Liver (tissue), 9 donors: Measurements from ENCODE around the gene BBIP1. TPM values are rescaled to one million over a fixed set of nuclear protein-coding genes. Genes with fewer than 3 reads are reported as not detected.

Source experiments
- DNase-seq: peaks from one replicate; pipeline ENCODE4 v3.0.0-alpha.2; 2017; ENCODE audit warnings: low spot score
- H3K27ac ChIP-seq, 2 donors: one replicate each; pipeline ENCODE4 v1.7.0; 2013; ENCODE audit warnings: inconsistent platforms in 2 of 2, low read length in 2 of 2, control low read depth in 1 of 2, low read depth in 1 of 2, mild to moderate bottlenecking in 1 of 2
- H3K27me3 ChIP-seq, 4 donors: one replicate each; pipeline versions ENCODE4 v1.6.1 to v1.7.0; 2013; ENCODE audit warnings: low read length in 3 of 4, inconsistent platforms in 1 of 4, mild to moderate bottlenecking in 1 of 4, moderate library complexity in 1 of 4; ENCODE audit not compliant: control insufficient read depth in 4 of 4, insufficient read depth in 4 of 4
- H3K36me3 ChIP-seq, 4 donors: one replicate each; pipeline versions ENCODE4 v1.6.1 to v1.7.0; 2013; ENCODE audit warnings: low read length in 3 of 4, mild to moderate bottlenecking in 3 of 4, low read depth in 1 of 4, moderate library complexity in 1 of 4; ENCODE audit not compliant: control insufficient read depth in 4 of 4, insufficient read depth in 3 of 4
- H3K4me1 ChIP-seq, 4 donors: one replicate each; pipeline versions ENCODE4 v1.6.1 to v1.7.0; 2013; ENCODE audit warnings: low read length in 3 of 4, mild to moderate bottlenecking in 3 of 4, moderate library complexity in 1 of 4; ENCODE audit not compliant: control insufficient read depth in 4 of 4, insufficient read depth in 4 of 4
- H3K4me3 ChIP-seq, 3 donors: one replicate each; pipeline versions ENCODE4 v1.6.1 to v1.7.0; 2013; ENCODE audit warnings: low read length in 3 of 3, control low read depth in 1 of 3, low read depth in 1 of 3, mild to moderate bottlenecking in 1 of 3
- H3K9ac ChIP-seq, 2 donors: one replicate each; pipeline ENCODE4 v1.7.0; 2013; ENCODE audit warnings: low read length in 2 of 2, mild to moderate bottlenecking in 2 of 2, moderate library complexity in 2 of 2, control low read depth in 1 of 2, low read depth in 1 of 2
- H3K9me3 ChIP-seq, 4 donors: one replicate each; pipeline versions ENCODE4 v1.6.1 to v1.7.0; 2013; ENCODE audit warnings: low read length in 3 of 4; ENCODE audit not compliant: control insufficient read depth in 4 of 4
- ATF3 ChIP-seq: IDR thresholded peaks from 2 replicates; pipeline ENCODE4 v1.6.1; 2016; ENCODE audit warnings: antibody characterized with exemption
- CTCF ChIP-seq: fragments of 150-350 bp; IDR thresholded peaks from 2 replicates; pipeline ENCODE4 v1.5.1; 2017; ENCODE audit warnings: improper control_type of control experiment, low read depth, low read length; ENCODE audit not compliant: missing input control
- EGR1 ChIP-seq, 2 donors: IDR thresholded peaks; 2 replicates each; pipeline ENCODE4 v1.6.1; 2016 to 2018; ENCODE audit warnings: antibody characterized with exemption in 2 of 2, low read depth in 2 of 2
- FOXA1 ChIP-seq: IDR thresholded peaks from 2 replicates; pipeline ENCODE4 v1.6.1; 2016; ENCODE audit warnings: antibody characterized with exemption
- FOXA2 ChIP-seq: IDR thresholded peaks from 2 replicates; pipeline ENCODE4 v1.6.1; 2016; ENCODE audit warnings: antibody characterized with exemption
- GABPA ChIP-seq, 2 donors: IDR thresholded peaks in 1 of 2; conservative IDR thresholded peaks in 1 of 2; 2 replicates each; pipeline ENCODE4 v1.6.1; 2016; ENCODE audit warnings: antibody characterized with exemption in 2 of 2, mild to moderate bottlenecking in 1 of 2, moderate library complexity in 1 of 2
- HNF4A ChIP-seq, 2 donors: conservative IDR thresholded peaks; 2 replicates each; pipeline ENCODE4 v1.6.1; 2016; ENCODE audit warnings: antibody characterized with exemption in 2 of 2, mild to moderate bottlenecking in 2 of 2
- HNF4G ChIP-seq: IDR thresholded peaks from 2 replicates; pipeline ENCODE4 v1.6.1; 2016; ENCODE audit warnings: antibody characterized with exemption
- JUND ChIP-seq, 2 donors: IDR thresholded peaks; 2 replicates each; pipeline ENCODE4 v1.6.1; 2016; ENCODE audit warnings: antibody characterized with exemption in 2 of 2
- NR2F2 ChIP-seq: IDR thresholded peaks from 2 replicates; pipeline ENCODE4 v1.6.1; 2016; ENCODE audit warnings: antibody characterized with exemption
- RAD21 ChIP-seq, 2 donors: IDR thresholded peaks; 2 replicates each; pipeline ENCODE4 v1.6.1; 2016; ENCODE audit warnings: antibody characterized with exemption in 2 of 2, mild to moderate bottlenecking in 2 of 2
- REST ChIP-seq: IDR thresholded peaks from 2 replicates; pipeline ENCODE4 v1.6.1; 2016; ENCODE audit warnings: antibody characterized with exemption, mild to moderate bottlenecking
- RXRA ChIP-seq, 2 donors: IDR thresholded peaks; 2 replicates each; pipeline ENCODE4 v1.6.1; 2017 to 2018; ENCODE audit warnings: antibody characterized with exemption in 2 of 2, mild to moderate bottlenecking in 1 of 2
- SP1 ChIP-seq: IDR thresholded peaks from 2 replicates; pipeline ENCODE4 v1.6.1; 2018; ENCODE audit warnings: antibody characterized with exemption, mild to moderate bottlenecking
- TAF1 ChIP-seq: conservative IDR thresholded peaks from 2 replicates; pipeline ENCODE4 v1.6.1; 2016; ENCODE audit warnings: antibody characterized with exemption, mild to moderate bottlenecking
- YY1 ChIP-seq: IDR thresholded peaks from 2 replicates; pipeline ENCODE4 v1.6.1; 2016; ENCODE audit warnings: antibody characterized with exemption, mild to moderate bottlenecking
- WGBS: extraction: QIAGEN DNeasy Blood & Tissue Kit; methylation state at CpG from one replicate; pipeline ENCODE4 v1.1.7; 2013; 5-methylcytosine and 5-hydroxymethylcytosine counted together
- polyA plus RNA-seq, 2 donors: library from polyadenylated mRNA; stranded (reverse) in 1 of 2; unstranded in 1 of 2; fragments of 200-250 nt in 1 of 2; fragments of >200 nt in 1 of 2; fragmentation: Nextera tagmentation in 1 of 2; extraction: Ambion mirVana in 1 of 2; gene quantifications; one replicate each; pipeline versions ENCODE4 v1.2.1 to v1.2.3, GENCODE V29; 2013 to 2015
- total RNA-seq, 2 donors: library from RNA; depleted of rRNA; stranded (reverse); fragments of >200 nt; gene quantifications; one replicate each; pipeline ENCODE4 v1.2.3, GENCODE V29; 2014
- TF ChIP-seq, protein P1 (sequence below): IDR thresholded peaks from 2 replicates; pipeline ENCODE4 v1.6.1; 2016; ENCODE audit warnings: antibody characterized with exemption
- TF ChIP-seq, protein P2 (sequence below): IDR thresholded peaks from 2 replicates; pipeline ENCODE4 v1.6.1; 2016; ENCODE audit warnings: antibody characterized with exemption
- donor health status: healthy.
- donor health status: healthy.
- donor health status: healthy.
- donor health status: healthy.
- donor health status: healthy.

BBIP1 gene
- total and polyA plus RNA-seq, 4 donors, result 10.4 to 15.8 (median 11.1) TPM

- no peak overlapping the region for H3K4me3 ChIP-seq
- no peaks in the 10 kb centered on the region for H3K36me3 ChIP-seq
- WGBS, result 81% methylated on average over 5 of the region's 5 CpGs
- no peaks in the 10 kb centered on the region for H3K4me1 ChIP-seq
- H3K27me3 ChIP-seq, result no peaks in the 10 kb centered on the region
- TF ChIP-seq HNF4A (conservative IDR thresholded peaks at IDR 0.05) (no peak), HNF4G (no peak), REST (no peak), ATF3 (no peak), CTCF (no peak), JUND (IDR thresholded peaks at IDR 0.05) (no peak), FOXA2 (no peak)
- TF ChIP-seq, protein P1, sequence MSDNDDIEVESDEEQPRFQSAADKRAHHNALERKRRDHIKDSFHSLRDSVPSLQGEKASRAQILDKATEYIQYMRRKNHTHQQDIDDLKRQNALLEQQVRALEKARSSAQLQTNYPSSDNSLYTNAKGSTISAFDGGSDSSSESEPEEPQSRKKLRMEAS, result no peak
- H3K9me3 ChIP-seq, result no peaks in the 10 kb centered on the region
- no peak for DNase-seq
- H3K9ac ChIP-seq, result no peak overlapping the region
- no peak overlapping the region for H3K27ac ChIP-seq
Observed at GRCh38 chr10:110944792-110945396, 25.9 kb upstream of the BBIP1 start.

GRCh38 chr10:110939419-110939818 is 20.4 kb upstream of the BBIP1 start:
- Histone ChIP-seq H3K9ac (no peak overlapping the region), H3K27me3 (no peaks in the 10 kb centered on the region), H3K9me3 (no peaks in the 10 kb centered on the region), H3K27ac (no peak overlapping the region), H3K4me1 (no peaks in the 10 kb centered on the region), H3K36me3 (no peaks in the 10 kb centered on the region), H3K4me3 (no peak overlapping the region)
- TF ChIP-seq YY1 (no peak), CTCF (no peak), GABPA (IDR thresholded peaks at IDR 0.05 in 1 of 2, conservative IDR thresholded peaks at IDR 0.05 in 1 of 2) (no peak), EGR1 (IDR thresholded peaks at IDR 0.05; ENCODE audit: low read depth in 2 of 2) (no peak), RXRA (IDR thresholded peaks at IDR 0.05) (no peak), TAF1 (no peak), NR2F2 (no peak), JUND (IDR thresholded peaks at IDR 0.05) (no peak), SP1 (no peak), HNF4A (conservative IDR thresholded peaks at IDR 0.05) (no peak), RAD21 (IDR thresholded peaks at IDR 0.05) (no peak), HNF4G (no peak), FOXA1 (no peak)
- TF ChIP-seq, protein P1, result no peak
- TF ChIP-seq, protein P2, sequence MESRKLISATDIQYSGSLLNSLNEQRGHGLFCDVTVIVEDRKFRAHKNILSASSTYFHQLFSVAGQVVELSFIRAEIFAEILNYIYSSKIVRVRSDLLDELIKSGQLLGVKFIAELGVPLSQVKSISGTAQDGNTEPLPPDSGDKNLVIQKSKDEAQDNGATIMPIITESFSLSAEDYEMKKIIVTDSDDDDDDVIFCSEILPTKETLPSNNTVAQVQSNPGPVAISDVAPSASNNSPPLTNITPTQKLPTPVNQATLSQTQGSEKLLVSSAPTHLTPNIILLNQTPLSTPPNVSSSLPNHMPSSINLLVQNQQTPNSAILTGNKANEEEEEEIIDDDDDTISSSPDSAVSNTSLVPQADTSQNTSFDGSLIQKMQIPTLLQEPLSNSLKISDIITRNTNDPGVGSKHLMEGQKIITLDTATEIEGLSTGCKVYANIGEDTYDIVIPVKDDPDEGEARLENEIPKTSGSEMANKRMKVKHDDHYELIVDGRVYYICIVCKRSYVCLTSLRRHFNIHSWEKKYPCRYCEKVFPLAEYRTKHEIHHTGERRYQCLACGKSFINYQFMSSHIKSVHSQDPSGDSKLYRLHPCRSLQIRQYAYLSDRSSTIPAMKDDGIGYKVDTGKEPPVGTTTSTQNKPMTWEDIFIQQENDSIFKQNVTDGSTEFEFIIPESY, result no peak
- DNase-seq, result no peak
- WGBS, result 95% methylated on average over 4 of the region's 4 CpGs
